K562 (cell line): ENCODE results near the gene SLC25A15. TPM values are rescaled to one million over a fixed set of nuclear protein-coding genes. Genes with fewer than 3 reads are reported as not detected.

Experiments
- CHD4 ChIP-seq: fragments of 200-600 bp; sonication (generic); IDR thresholded peaks from 3 replicates; pipeline ENCODE4 v1.6.1; 2012; ENCODE audit warnings: low read depth, mild to moderate bottlenecking, mixed read lengths, low read length, inconsistent platforms; ENCODE audit not compliant: insufficient read depth, insufficient replicate concordance, poor library complexity, severe bottlenecking
- GABPB2 ChIP-seq: fragments of 250-450 bp; sonication (Bioruptor Pico); conservative IDR thresholded peaks from 2 replicates; pipeline ENCODE4 v1.5.1; 2021; ENCODE audit warnings: mild to moderate bottlenecking
- HNRNPK ChIP-seq: fragments of 200-400 bp; formaldehyde crosslinking; IDR thresholded peaks from one replicate; pipeline ENCODE4 v1.6.1; 2018; ENCODE audit warnings: mild to moderate bottlenecking, low read depth, low read length; ENCODE audit not compliant: poor library complexity, severe bottlenecking
- KLF1 ChIP-seq: fragments of 450-650 bp; IDR thresholded peaks from 2 replicates; pipeline ENCODE4 v1.6.1; 2016; ENCODE audit warnings: missing genetic modification characterization, missing compliant biosample characterization
- RAD21 ChIP-seq, 2 experiments: fragments of 250-450 bp in 1 of 2; fragments of 450-650 bp in 1 of 2; sonication (Bioruptor Pico) in 1 of 2; formaldehyde crosslinking in 1 of 2; IDR thresholded peaks in 1 of 2; conservative IDR thresholded peaks in 1 of 2; 2 replicates each; pipeline versions ENCODE4 v1.4.0 to v1.8.0; 2020 to 2022; ENCODE audit warnings: mild to moderate bottlenecking in 2 of 2, moderate library complexity in 1 of 2
- SAP30 ChIP-seq: fragments of 200-600 bp; sonication (generic); IDR thresholded peaks from 2 replicates; pipeline ENCODE4 v1.6.1; 2012; ENCODE audit warnings: borderline replicate concordance, low read depth, mild to moderate bottlenecking, moderate library complexity, low read length, control low read depth, inconsistent platforms; ENCODE audit not compliant: insufficient read depth, poor library complexity, severe bottlenecking
- SIRT6 ChIP-seq: IDR thresholded peaks from one replicate; pipeline ENCODE4 v1.6.1; 2012; ENCODE audit warnings: low read depth, mild to moderate bottlenecking, control low read depth, inconsistent platforms, low read length, moderate library complexity
- SIX5 ChIP-seq, 2 experiments: IDR thresholded peaks; 2 replicates each; pipeline ENCODE4 v1.6.1; 2011; ENCODE audit warnings: low read length in 2 of 2, borderline replicate concordance in 1 of 2, low read depth in 1 of 2, mild to moderate bottlenecking in 1 of 2, moderate library complexity in 1 of 2; ENCODE audit not compliant: insufficient read depth in 1 of 2
- TBP ChIP-seq: optimal IDR thresholded peaks from 2 replicates; pipeline ENCODE3; 2011; ENCODE audit warnings: low read depth, low read length, improper control_type of control experiment
- TCF7 ChIP-seq: sonication (generic); IDR thresholded peaks from 2 replicates; pipeline ENCODE4 v1.6.1; 2016; ENCODE audit warnings: antibody characterized with exemption, borderline replicate concordance
- THRAP3 ChIP-seq: fragments of 450-650 bp; IDR thresholded peaks from 2 replicates; pipeline ENCODE4 v1.6.1; 2016; ENCODE audit warnings: mild to moderate bottlenecking, inconsistent platforms, borderline replicate concordance
- TRIM28 ChIP-seq: fragments of 450-650 bp; IDR thresholded peaks from 2 replicates; pipeline ENCODE4 v1.6.1; 2017
- ZBED1 ChIP-seq: IDR thresholded peaks from 2 replicates; pipeline ENCODE4 v1.6.1; 2014
- ZFX ChIP-seq: sonication (generic); formaldehyde crosslinking; IDR thresholded peaks from 2 replicates; pipeline ENCODE4 v1.8.0; 2022; ENCODE audit warnings: mild to moderate bottlenecking, missing genetic modification reagents, moderate library complexity
- ZNF184 ChIP-seq: sonication (generic); formaldehyde crosslinking; IDR thresholded peaks from 2 replicates; pipeline ENCODE4 v1.5.0; 2020; ENCODE audit warnings: missing genetic modification reagents
- ZNF3 ChIP-seq: fragments of 250-450 bp; sonication (Bioruptor Pico); IDR thresholded peaks from 2 replicates; pipeline ENCODE4 v1.5.0; 2021; ENCODE audit warnings: mild to moderate bottlenecking, moderate library complexity
- ZNF77 ChIP-seq: fragments of 250-450 bp; sonication (Bioruptor Pico); IDR thresholded peaks from 2 replicates; pipeline ENCODE4 v1.5.0; 2020
- polyA plus RNA-seq, 8 experiments: library from polyadenylated mRNA; depleted of rRNA in 4 of 8; stranded (reverse) in 5 of 8; unstranded in 3 of 8; fragments of >200 nt; fragmentation: Nextera tagmentation in 2 of 8; fragmentation: Illumina TruSeq in 1 of 8; extraction: Ambion mirVana in 2 of 8; extraction: Trizol in 1 of 8; gene quantifications; 2 replicates each; pipeline versions ENCODE4 v1.2.1 to v1.2.3, GENCODE V29; 2011 to 2014; ENCODE audit warnings: inconsistent platforms in 1 of 8, missing spikeins in 1 of 8
- total RNA-seq, 7 experiments: library from RNA; depleted of rRNA in 6 of 7; stranded (reverse); fragments of >200 nt in 6 of 7; fragmentation: Illumina TruSeq in 2 of 7; extraction: Trizol in 2 of 7; gene quantifications; 2 replicates each; pipeline versions ENCODE4 v1.2.1 to v1.2.3, GENCODE V29; 2011 to 2021; ENCODE audit warnings: low replicate concordance in 1 of 7
- TF ChIP-seq, protein P1 (sequence below): IDR thresholded peaks from 3 replicates; pipeline ENCODE4 v1.6.1; 2011; ENCODE audit warnings: borderline replicate concordance, mild to moderate bottlenecking, moderate library complexity; ENCODE audit not compliant: insufficient read length; ENCODE audit errors: extremely low read depth
- TF ChIP-seq, protein P2 (sequence below): fragments of 450-650 bp; IDR thresholded peaks from 2 replicates; pipeline ENCODE4 v1.6.1; 2016; ENCODE audit warnings: mild to moderate bottlenecking
- TF ChIP-seq, protein P3 (sequence below): fragments of 450-650 bp; formaldehyde crosslinking; IDR thresholded peaks from 2 replicates; pipeline ENCODE4 v1.4.0; 2020; ENCODE audit warnings: mild to moderate bottlenecking, moderate library complexity

The SLC25A15 gene
- total and polyA plus RNA-seq, 9 of the 15 experiments (the other 6 are each of a cell fraction or from before 2014, with no cell fraction given), result 3.5 to 30.5 (median 20.3) TPM

DNA sequence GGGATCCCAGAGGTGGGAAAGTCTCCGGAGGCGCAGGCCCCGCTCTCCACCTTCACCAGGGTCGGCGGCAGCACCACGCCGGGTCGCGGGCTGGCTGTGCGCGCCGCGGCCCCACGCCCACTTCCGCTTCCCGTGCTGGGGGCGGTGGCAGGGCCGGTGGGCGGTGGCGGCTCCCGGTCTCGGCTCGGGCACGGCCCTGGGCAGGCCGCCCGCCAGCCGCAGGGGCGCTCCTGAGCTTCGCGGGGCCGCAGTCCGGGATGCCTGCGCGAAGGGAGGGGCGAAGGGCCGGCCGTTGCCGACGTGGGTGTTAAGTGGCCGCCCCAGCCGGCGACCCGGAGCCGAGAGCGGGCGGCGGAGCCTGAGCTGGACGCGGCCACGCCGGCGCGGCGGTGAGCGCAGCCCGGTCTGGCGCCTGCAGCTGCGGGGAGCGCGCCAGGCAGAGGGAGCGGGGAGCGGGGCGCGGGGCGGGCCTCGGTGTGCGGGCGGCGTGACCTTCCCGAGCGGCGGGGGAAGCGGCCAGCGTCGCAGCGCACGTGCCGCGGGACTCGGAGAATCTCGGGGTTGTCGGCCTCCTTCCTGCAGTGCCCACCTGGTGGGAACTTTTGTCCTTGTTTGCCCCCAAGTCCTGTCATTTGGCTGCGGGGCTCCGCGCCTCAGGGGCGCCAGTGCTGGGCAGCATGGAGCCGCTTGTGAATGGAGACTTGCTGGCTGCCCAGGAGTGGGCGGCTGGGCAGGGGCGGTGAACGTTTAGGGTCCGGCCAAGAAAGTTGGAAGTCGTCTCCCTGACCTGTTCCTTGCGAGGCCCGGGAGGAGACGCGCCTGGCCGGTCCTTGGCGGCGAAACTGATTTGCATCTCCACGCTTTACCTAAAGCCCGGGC is at the start of gene SLC25A15 (continued):
- peak; percentile 34 for TF ChIP-seq SAP30
- no peak for TF ChIP-seq ZNF3 (CRISPR knock-in tag)
- peak; percentile 49 for TF ChIP-seq TBP
- TF ChIP-seq, protein P1, sequence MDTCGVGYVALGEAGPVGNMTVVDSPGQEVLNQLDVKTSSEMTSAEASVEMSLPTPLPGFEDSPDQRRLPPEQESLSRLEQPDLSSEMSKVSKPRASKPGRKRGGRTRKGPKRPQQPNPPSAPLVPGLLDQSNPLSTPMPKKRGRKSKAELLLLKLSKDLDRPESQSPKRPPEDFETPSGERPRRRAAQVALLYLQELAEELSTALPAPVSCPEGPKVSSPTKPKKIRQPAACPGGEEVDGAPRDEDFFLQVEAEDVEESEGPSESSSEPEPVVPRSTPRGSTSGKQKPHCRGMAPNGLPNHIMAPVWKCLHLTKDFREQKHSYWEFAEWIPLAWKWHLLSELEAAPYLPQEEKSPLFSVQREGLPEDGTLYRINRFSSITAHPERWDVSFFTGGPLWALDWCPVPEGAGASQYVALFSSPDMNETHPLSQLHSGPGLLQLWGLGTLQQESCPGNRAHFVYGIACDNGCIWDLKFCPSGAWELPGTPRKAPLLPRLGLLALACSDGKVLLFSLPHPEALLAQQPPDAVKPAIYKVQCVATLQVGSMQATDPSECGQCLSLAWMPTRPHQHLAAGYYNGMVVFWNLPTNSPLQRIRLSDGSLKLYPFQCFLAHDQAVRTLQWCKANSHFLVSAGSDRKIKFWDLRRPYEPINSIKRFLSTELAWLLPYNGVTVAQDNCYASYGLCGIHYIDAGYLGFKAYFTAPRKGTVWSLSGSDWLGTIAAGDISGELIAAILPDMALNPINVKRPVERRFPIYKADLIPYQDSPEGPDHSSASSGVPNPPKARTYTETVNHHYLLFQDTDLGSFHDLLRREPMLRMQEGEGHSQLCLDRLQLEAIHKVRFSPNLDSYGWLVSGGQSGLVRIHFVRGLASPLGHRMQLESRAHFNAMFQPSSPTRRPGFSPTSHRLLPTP, result no peak
- TF ChIP-seq ZNF77 (CRISPR knock-in tag), result no peak
- no peak for TF ChIP-seq TCF7
- TF ChIP-seq ZNF184 (CRISPR knock-in tag), result no peak
- peak in 1 of 2 experiments; percentile 37; a peak in 2 of 4 replicates for TF ChIP-seq RAD21 (CRISPR knock-in tag; conservative IDR thresholded peaks at IDR 0.05 in 1 of 2, IDR thresholded peaks at IDR 0.05 in 1 of 2)
- TF ChIP-seq, protein P2, sequence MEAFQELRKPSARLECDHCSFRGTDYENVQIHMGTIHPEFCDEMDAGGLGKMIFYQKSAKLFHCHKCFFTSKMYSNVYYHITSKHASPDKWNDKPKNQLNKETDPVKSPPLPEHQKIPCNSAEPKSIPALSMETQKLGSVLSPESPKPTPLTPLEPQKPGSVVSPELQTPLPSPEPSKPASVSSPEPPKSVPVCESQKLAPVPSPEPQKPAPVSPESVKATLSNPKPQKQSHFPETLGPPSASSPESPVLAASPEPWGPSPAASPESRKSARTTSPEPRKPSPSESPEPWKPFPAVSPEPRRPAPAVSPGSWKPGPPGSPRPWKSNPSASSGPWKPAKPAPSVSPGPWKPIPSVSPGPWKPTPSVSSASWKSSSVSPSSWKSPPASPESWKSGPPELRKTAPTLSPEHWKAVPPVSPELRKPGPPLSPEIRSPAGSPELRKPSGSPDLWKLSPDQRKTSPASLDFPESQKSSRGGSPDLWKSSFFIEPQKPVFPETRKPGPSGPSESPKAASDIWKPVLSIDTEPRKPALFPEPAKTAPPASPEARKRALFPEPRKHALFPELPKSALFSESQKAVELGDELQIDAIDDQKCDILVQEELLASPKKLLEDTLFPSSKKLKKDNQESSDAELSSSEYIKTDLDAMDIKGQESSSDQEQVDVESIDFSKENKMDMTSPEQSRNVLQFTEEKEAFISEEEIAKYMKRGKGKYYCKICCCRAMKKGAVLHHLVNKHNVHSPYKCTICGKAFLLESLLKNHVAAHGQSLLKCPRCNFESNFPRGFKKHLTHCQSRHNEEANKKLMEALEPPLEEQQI, result no peak
- peak; percentile 74 for TF ChIP-seq ZFX (CRISPR knock-in tag)
- no peak for TF ChIP-seq SIX5 (IDR thresholded peaks at IDR 0.05; ENCODE audit: borderline replicate concordance in 1 of 2, insufficient read depth in 1 of 2, low read depth in 1 of 2, low read length in 2 of 2)
- no peak for TF ChIP-seq TRIM28
- TF ChIP-seq THRAP3, result no peak
- TF ChIP-seq, protein P3, sequence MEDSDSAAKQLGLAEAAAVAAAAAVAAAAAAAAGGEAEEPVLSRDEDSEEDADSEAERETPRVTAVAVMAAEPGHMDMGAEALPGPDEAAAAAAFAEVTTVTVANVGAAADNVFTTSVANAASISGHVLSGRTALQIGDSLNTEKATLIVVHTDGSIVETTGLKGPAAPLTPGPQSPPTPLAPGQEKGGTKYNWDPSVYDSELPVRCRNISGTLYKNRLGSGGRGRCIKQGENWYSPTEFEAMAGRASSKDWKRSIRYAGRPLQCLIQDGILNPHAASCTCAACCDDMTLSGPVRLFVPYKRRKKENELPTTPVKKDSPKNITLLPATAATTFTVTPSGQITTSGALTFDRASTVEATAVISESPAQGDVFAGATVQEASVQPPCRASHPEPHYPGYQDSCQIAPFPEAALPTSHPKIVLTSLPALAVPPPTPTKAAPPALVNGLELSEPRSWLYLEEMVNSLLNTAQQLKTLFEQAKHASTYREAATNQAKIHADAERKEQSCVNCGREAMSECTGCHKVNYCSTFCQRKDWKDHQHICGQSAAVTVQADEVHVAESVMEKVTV (CRISPR knock-in tag), result no peak
- no peak for TF ChIP-seq GABPB2 (CRISPR knock-in tag)
- TF ChIP-seq SIRT6, result no peak
- TF ChIP-seq HNRNPK, result no peak
- TF ChIP-seq ZBED1, result no peak
- TF ChIP-seq KLF1 (tag), result peak; percentile 41; the same call in 1 of the 2 replicates
- TF ChIP-seq CHD4, result no peak
